GM10266 (cell line): ENCODE measurements around the gene ZNF511.

Experiments
- DNase-seq: peaks from one replicate; pipeline ENCODE4 v3.0.0; 2012; ENCODE audit errors: extremely low spot score
- TF ChIP-seq, protein P1 (sequence below): IDR thresholded peaks from 2 replicates; pipeline ENCODE4 v1.5.1; 2012; ENCODE audit warnings: mild to moderate bottlenecking, low read depth; ENCODE audit not compliant: control insufficient read depth, insufficient read depth; ENCODE audit errors: missing control alignments

Gene ZNF511

DNA sequence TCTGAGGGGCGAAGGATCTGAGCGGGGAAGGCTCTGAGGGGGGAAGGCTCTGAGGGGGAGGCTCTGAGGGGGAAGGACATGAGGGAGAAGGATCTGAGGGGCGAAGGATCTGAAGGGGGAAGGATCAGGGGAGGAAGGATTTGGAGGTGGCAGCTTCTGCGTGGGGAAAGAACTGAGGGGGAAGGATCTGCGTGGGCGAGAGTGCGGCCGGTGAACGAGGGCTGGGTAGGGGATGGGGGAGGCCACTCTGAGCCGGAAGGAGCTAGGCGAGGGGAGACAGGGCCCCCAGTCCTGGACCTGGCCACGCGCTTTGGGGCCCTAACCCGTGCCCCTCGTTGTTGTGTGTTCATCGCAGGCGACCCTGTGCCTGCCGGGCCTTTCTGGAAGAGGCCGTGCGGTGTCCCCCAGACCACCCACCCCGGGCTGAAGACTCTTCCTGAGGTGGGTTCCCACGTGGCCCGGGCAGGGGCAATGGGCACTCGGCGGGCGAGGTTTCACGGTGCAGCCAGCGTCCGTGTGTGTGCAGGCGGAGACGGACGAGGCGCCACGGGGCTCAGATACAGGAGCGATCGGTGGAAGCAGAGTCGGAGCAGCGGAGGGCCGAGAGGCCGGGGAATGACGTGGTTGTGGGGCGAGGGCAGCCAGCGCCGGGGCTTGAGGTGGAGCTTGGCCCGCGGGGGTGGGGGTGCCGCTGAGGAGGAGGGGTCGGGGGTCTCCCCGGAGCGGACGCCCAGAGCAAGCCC, 26.0 kb downstream of the ZNF511 start:
- TF ChIP-seq, protein P1, sequence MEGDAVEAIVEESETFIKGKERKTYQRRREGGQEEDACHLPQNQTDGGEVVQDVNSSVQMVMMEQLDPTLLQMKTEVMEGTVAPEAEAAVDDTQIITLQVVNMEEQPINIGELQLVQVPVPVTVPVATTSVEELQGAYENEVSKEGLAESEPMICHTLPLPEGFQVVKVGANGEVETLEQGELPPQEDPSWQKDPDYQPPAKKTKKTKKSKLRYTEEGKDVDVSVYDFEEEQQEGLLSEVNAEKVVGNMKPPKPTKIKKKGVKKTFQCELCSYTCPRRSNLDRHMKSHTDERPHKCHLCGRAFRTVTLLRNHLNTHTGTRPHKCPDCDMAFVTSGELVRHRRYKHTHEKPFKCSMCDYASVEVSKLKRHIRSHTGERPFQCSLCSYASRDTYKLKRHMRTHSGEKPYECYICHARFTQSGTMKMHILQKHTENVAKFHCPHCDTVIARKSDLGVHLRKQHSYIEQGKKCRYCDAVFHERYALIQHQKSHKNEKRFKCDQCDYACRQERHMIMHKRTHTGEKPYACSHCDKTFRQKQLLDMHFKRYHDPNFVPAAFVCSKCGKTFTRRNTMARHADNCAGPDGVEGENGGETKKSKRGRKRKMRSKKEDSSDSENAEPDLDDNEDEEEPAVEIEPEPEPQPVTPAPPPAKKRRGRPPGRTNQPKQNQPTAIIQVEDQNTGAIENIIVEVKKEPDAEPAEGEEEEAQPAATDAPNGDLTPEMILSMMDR: no peak
- no peak for DNase-seq

DNA sequence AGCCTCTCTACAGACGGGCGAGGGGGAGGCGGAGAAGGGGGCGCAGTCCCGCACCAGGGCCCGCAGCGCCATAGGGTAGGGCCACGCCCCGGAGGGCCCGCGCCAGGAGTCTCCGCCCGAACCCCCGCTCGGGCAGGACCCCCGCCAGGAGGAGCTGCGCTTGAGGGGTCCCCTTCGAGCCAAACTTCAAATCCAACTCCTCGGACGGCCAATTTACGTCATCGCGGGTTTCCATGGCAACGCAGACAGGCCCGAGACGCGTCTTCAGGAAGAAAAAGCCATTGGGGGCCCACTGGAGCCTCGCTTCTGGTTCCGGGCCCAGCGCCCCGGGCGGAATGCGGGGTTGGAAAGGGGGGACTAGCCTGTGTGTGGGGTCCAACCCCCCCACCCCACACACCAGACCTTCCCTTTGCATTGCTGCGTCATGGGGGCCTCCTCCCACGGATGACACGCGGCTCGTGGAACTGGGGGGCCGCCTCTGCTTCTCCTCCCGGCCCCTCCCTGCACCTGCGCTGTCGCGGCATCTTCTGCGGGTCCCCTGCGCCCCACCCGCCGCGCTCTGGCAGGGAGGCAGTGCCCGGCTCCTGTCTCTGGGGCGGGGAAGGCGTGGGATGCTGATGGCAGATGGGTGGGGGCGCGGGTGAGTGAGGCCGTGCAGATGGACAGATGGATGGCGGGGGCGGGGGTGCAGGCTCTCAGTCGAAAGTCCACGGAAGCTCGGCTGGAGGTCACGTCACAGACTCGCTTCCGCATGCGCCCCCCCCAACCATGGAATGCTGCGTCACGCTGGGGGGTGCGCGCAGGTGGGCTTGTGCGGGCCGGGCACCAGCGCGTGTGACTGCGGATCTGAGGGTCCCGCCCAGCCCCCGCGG, 26.8 kb downstream of the ZNF511 start:
- peak; percentile 77 for DNase-seq

DNA sequence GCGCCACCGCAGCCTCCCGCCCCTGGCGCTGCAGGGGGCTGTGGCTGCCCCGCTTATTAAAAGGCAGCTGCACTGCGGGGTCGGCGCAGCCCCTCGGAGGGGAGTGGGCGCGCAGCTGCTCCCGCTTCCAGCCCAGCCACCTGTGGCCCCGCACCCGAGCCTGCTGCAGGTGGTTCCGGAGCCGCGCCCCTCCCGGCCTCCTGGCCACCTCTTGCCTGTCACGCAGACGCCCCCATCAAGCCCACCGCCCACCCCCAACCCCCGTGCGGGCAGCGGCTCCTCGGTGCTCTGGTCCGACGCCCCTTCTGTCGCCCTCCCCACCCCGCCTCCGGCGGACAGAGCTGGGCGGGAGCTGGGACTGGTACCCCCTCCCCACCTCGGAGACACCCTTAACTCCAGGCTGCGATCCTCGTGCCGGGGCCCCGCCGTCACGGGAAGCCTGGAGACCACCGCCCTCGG, 27.4 kb downstream of the ZNF511 start:
- no peak for DNase-seq
- TF ChIP-seq, protein P1: no peak

More for the DNA sequence above, 26.8 kb downstream of the ZNF511 start:
- TF ChIP-seq, protein P1: no peak

DNA sequence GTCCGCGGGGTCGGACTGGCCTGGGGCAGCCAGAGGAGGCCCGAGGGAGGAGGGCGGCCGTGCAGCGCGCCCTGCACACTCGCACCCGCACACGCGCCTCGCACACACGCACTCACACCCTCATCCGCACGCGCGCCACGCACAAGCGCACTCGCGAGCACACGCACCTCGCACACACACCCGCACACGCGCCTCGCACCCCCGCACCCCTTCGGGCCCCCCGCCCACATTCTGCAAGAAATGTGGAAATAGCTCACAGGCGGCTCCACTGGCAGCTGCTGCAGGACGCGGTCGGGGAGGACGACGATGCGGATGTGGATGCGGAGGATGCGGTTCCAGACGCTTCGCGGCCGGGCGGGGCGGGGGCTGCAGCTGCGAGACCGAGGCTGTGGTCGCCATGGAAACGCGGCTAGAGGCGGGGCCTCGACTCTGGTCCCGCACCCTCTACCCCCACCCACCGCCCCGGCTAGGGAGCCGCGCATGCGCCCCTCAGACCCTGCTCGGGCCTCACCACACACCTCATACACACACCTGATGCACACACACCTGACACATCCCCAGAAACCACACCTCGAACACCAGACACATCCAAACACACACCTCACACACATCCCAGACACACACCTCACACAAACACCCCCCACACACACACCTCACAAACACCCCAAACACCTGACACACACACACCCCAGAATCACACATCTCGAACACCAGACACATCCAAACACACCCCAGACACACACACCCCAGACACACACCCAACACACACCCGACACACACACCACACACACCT, 28.1 kb downstream of the ZNF511 start, which contains the start of gene CALY:
CALY (minus strand) TSS at position 320 of the 793 bp plus-strand sequence. CDS start 7,907 bp downstream, outside the sequence.
- TF ChIP-seq, protein P1: no peak
- no peak for DNase-seq

DNA sequence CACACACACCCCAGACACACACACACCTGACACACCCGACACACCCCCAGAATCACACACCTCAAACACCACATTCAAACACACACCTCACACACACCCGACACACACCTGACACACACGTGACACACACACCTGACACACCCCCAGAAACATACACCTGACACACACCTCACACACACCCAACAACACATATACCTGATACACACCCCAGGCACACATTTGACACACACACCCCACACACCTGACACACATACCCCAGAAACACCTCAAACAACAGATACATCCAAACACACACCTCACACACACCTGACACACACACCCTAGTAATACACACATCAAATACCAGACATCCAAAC, 28.6 kb downstream of the ZNF511 start:
- TF ChIP-seq, protein P1: no peak
- no peak for DNase-seq

DNA sequence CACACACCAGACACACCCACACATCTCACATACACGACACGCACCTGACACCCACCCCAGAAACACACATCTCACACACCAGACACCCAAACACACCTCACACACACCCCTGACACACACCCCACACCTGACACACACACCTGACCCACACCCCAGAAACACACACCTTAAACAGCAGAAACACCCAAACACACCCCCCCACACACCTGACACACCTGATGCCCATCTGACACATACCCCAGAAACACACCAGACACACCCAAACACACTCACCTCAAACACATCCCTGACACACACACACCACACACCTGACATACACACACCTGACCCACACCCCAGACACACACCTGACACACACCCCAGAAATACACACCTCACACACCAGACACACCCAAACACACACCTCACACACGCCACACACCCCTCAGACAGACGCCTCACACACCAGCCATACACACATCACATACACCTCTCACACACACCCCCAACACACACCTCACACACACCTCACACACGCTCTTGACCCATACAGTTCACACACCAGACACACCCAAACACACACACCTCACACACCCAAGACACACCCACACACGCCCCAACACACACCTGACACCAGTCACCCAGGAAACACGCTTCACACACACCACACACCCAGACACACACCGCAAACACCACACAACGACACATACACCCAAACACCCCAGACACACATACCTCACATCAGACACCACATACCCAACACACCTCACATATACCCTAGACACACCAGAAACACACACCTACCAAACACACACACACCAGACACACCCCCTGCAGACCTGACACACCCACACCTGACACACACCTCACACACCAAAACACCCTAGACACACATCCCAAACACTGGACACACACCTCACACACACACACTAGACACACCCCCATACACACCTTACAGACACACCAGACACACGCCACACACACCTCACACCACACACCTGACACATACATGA, 29.7 kb downstream of the ZNF511 start:
- TF ChIP-seq, protein P1: no peak
- no peak for DNase-seq
